Measurements from ENCODE around the gene TTLL11. TPM values are rescaled to one million over a fixed set of nuclear protein-coding genes. Genes with fewer than 3 reads are reported as not detected.

Gene TTLL11
- polyA plus RNA-seq, 1 donor from 2014 or later, result 8.0 TPM

Small RNAs within 50 kb of the gene (small RNA-seq; reads per million reads assigned to genes)
- gene MIR4478, result 0 reads per million in 3 experiments

Other genes with a start within 250 kb of the TTLL11 start
- gene NDUFA8, start 66.5 kb upstream of the TTLL11 start, polyA plus RNA-seq, result 65.0 and 73.1 TPM in 2 replicates
- gene MORN5, start 66.6 kb upstream of the TTLL11 start, polyA plus RNA-seq, result 1.1 TPM in 1 of 2 replicates, not detected in the other
- gene LHX6, start 135.6 kb upstream of the TTLL11 start, polyA plus RNA-seq, result 0.14 and 0.26 TPM in 2 replicates
- gene RBM18, start 171.5 kb upstream of the TTLL11 start, polyA plus RNA-seq, result 40.8 and 48.8 TPM in 2 replicates
- 40.7 and 46.9 TPM in 2 replicates for gene MRRF, start 171.6 kb upstream of the TTLL11 start, polyA plus RNA-seq